Stomach (tissue), 9 donors: ENCODE data around the gene FHAD1. TPM values are rescaled to one million over a fixed set of nuclear protein-coding genes. Genes with fewer than 3 reads are reported as not detected.
A peak's percentile ranks its signal among the peaks of the same experiment; 100 is the strongest.

ENCODE experiments used
- DNase-seq, 2 donors: peaks; one replicate each; pipeline versions ENCODE4 v3.0.0 to v3.0.0-alpha.2; 2013 to 2019
- H3K27ac ChIP-seq, 5 donors: fragments of 200-600 bp in 4 of 5; sonication (generic) in 4 of 5; one replicate each; pipeline ENCODE4 v1.5.1; 2013 to 2019; ENCODE audit warnings: mild to moderate bottlenecking in 1 of 5, moderate library complexity in 1 of 5
- H3K27me3 ChIP-seq, 3 donors: fragments of 200-600 bp; sonication (generic); one replicate each; pipeline ENCODE4 v1.5.1; 2017 to 2019; ENCODE audit warnings: mixed run types in 1 of 3
- H3K36me3 ChIP-seq, 4 donors: fragments of 200-600 bp; sonication (generic); 1 replicate in 3 of 4; 2 replicates in 1 of 4; pipeline ENCODE4 v1.5.1; 2016 to 2019
- H3K4me1 ChIP-seq, 4 donors: fragments of 200-600 bp; sonication (generic); one replicate each; pipeline ENCODE4 v1.5.1; 2016 to 2019
- H3K4me3 ChIP-seq, 4 donors: fragments of 200-600 bp; sonication (generic) in 3 of 4; one replicate each; pipeline ENCODE4 v1.5.1; 2016 to 2019; ENCODE audit warnings: mild to moderate bottlenecking in 1 of 4
- H3K9me3 ChIP-seq, 4 donors: fragments of 200-600 bp; sonication (generic); one replicate each; pipeline ENCODE4 v1.5.1; 2016 to 2019
- CTCF ChIP-seq, 7 experiments: fragments of 450-650 bp in 4 of 7; fragments of 200-600 bp in 3 of 7; sonication (generic) in 3 of 7; IDR thresholded peaks; one replicate each; pipeline ENCODE4 v1.5.1; 2016 to 2019; ENCODE audit warnings: antibody characterized with exemption in 7 of 7, control low read depth in 2 of 7, mild to moderate bottlenecking in 1 of 7
- EP300 ChIP-seq: sonication (generic); formaldehyde crosslinking; IDR thresholded peaks from one replicate; pipeline ENCODE4 v1.6.1; 2017; ENCODE audit warnings: antibody characterized with exemption
- POLR2A ChIP-seq, 4 donors: fragments of 450-650 bp; IDR thresholded peaks; one replicate each; pipeline ENCODE4 v1.6.1; 2016; ENCODE audit warnings: antibody characterized with exemption in 4 of 4, control low read depth in 2 of 4, mild to moderate bottlenecking in 1 of 4, moderate library complexity in 1 of 4
- POLR2AphosphoS5 ChIP-seq, 3 donors: sonication (generic); formaldehyde crosslinking; IDR thresholded peaks; one replicate each; pipeline ENCODE4 v1.6.1; 2016; ENCODE audit warnings: antibody characterized with exemption in 3 of 3
- WGBS, 5 donors: extraction: QIAGEN DNeasy Blood & Tissue Kit in 3 of 5; methylation state at CpG; one replicate each; pipeline versions ENCODE4 v1.1.5 to v1.1.7; 2013 to 2018; 5-methylcytosine and 5-hydroxymethylcytosine counted together
- intact Hi-C: fragments of 100-400 bp; cut with DNase I; formaldehyde crosslinking; loops from one replicate; pipeline ENCODE4 v1.15.1; 2023; ENCODE audit warnings: low total_unique reads
- polyA plus RNA-seq, 3 donors: library from polyadenylated mRNA; stranded (reverse); fragments of 200-250 nt; gene quantifications; one replicate each; pipeline ENCODE4 v1.2.3, GENCODE V29; 2013
- total RNA-seq, 5 donors: library from RNA; depleted of rRNA; stranded (reverse); fragments of >200 nt; gene quantifications; one replicate each; pipeline versions ENCODE4 v1.1.0 to v1.2.3, GENCODE V29; 2014 to 2016
- donor health status: healthy with polysubstance abuse.
- donor health status: Bipolar disorder and iron deficiency.
- donor health status: healthy.

FHAD1 gene
- total and polyA plus RNA-seq, 8 donors, result 0.38 to 5.1 (median 1.4) TPM; not detected in 2

- intact Hi-C loops, result no loop called here
- peak overlapping the region in 1 of 5 donors; percentile 3 for H3K27ac ChIP-seq
- no peaks in the 10 kb centered on the region for H3K9me3 ChIP-seq
- no peaks in the 10 kb centered on the region for H3K27me3 ChIP-seq
- no peak for DNase-seq
- peaks cover 21 to 37% (median 31%) of the 10 kb centered on the region in 4 donors for H3K4me1 ChIP-seq
- no peaks in the 10 kb centered on the region for H3K36me3 ChIP-seq
- WGBS, 5 donors, result 83 to 88% (median 85%) methylated on average over 10 of the region's 10 CpGs
- no peak overlapping the region for H3K4me3 ChIP-seq
- TF ChIP-seq POLR2AphosphoS5 (IDR thresholded peaks at IDR 0.05), result no peak
- no peak for TF ChIP-seq CTCF (IDR thresholded peaks at IDR 0.05)
- TF ChIP-seq EP300, result no peak
- no peak for TF ChIP-seq POLR2A (IDR thresholded peaks at IDR 0.05)
Measured at GRCh38 chr1:15280416-15280815, 33.4 kb downstream of the FHAD1 start.

GRCh38 chr1:15282038-15282437, 35.0 kb downstream of the FHAD1 start:
- H3K4me3 ChIP-seq, result no peak overlapping the region
- peak overlapping the region in 3 of 5 donors; percentile 36 to 80 (median 75) for H3K27ac ChIP-seq
- no peaks in the 10 kb centered on the region for H3K9me3 ChIP-seq
- no peak for DNase-seq
- no peaks in the 10 kb centered on the region for H3K36me3 ChIP-seq
- H3K4me1 ChIP-seq, result peaks cover 22 to 42% (median 33%) of the 10 kb centered on the region in 4 donors
- WGBS, 5 donors, result 59 to 69% (median 62%) methylated on average over 2 of the region's 2 CpGs
- no peaks in the 10 kb centered on the region for H3K27me3 ChIP-seq
- intact Hi-C loops, result no loop called here
- no peak for TF ChIP-seq POLR2A (IDR thresholded peaks at IDR 0.05)
- no peak for TF ChIP-seq POLR2AphosphoS5 (IDR thresholded peaks at IDR 0.05)
- no peak for TF ChIP-seq CTCF (IDR thresholded peaks at IDR 0.05)
- no peak for TF ChIP-seq EP300

GRCh38 chr1:15282810-15283474, 35.9 kb downstream of the FHAD1 start:
- intact Hi-C loops, result no loop called here
- Histone ChIP-seq H3K36me3 (no peaks in the 10 kb centered on the region), H3K27me3 (no peaks in the 10 kb centered on the region), H3K27ac (peak overlapping the region; percentile 25 to 83 (median 77)), H3K4me3 (no peak overlapping the region), H3K4me1 (peaks cover 22 to 42% (median 33%) of the 10 kb centered on the region in 4 donors), H3K9me3 (no peaks in the 10 kb centered on the region)
- WGBS, 5 donors, result 73 to 81% (median 74%) methylated on average over 7 of the region's 7 CpGs
- TF ChIP-seq EP300 (peak; percentile 21), POLR2AphosphoS5 (IDR thresholded peaks at IDR 0.05) (no peak)
- peak in 1 of 2 donors; percentile 30 for DNase-seq

- H3K9me3 ChIP-seq, result no peaks in the 10 kb centered on the region
- no peaks in the 10 kb centered on the region for H3K27me3 ChIP-seq
- TF ChIP-seq CTCF (IDR thresholded peaks at IDR 0.05), result peak in 1 of 7 experiments; percentile 10
- no peak for TF ChIP-seq POLR2A (IDR thresholded peaks at IDR 0.05)
- no peak for TF ChIP-seq POLR2AphosphoS5 (IDR thresholded peaks at IDR 0.05)
- no peaks in the 10 kb centered on the region for H3K36me3 ChIP-seq
- peaks cover 22 to 42% (median 33%) of the 10 kb centered on the region in 4 donors for H3K4me1 ChIP-seq
- intact Hi-C loops, result no loop called here
- peak overlapping the region; percentile 75 to 88 (median 80) for H3K27ac ChIP-seq
- H3K4me3 ChIP-seq, result no peak overlapping the region
- WGBS, 5 donors, result 42 to 75% (median 53%) methylated on average over 2 of the region's 2 CpGs
- peak in 1 of 2 donors; percentile 50 for DNase-seq
Measured at GRCh38 chr1:15283526-15283925, 36.5 kb downstream of the FHAD1 start.

GRCh38 chr1:15286452-15286851, 39.4 kb downstream of the FHAD1 start:
- WGBS, 5 donors, result 82 to 97% (median 93%) methylated on average over 4 of the region's 4 CpGs
- Histone ChIP-seq H3K27me3 (no peaks in the 10 kb centered on the region), H3K27ac (no peak overlapping the region), H3K9me3 (no peaks in the 10 kb centered on the region), H3K4me1 (peaks cover 22 to 42% (median 33%) of the 10 kb centered on the region in 4 donors), H3K36me3 (no peaks in the 10 kb centered on the region), H3K4me3 (no peak overlapping the region)
- intact Hi-C loops, result no loop called here
- TF ChIP-seq POLR2AphosphoS5 (IDR thresholded peaks at IDR 0.05) (no peak), CTCF (IDR thresholded peaks at IDR 0.05) (no peak), POLR2A (IDR thresholded peaks at IDR 0.05) (no peak), EP300 (no peak)
- no peak for DNase-seq
